HepG2 (cell line): ENCODE data around the gene GP2. TPM values are rescaled to one million over a fixed set of nuclear protein-coding genes. Genes with fewer than 3 reads are reported as not detected.
A peak's percentile ranks its signal among the peaks of the same experiment; 100 is the strongest.

Experiments used
- AGO1 ChIP-seq: fragments of 200-400 bp; formaldehyde crosslinking; IDR thresholded peaks from 2 replicates; pipeline ENCODE4 v1.6.1; 2017; ENCODE audit warnings: mild to moderate bottlenecking, low read depth, low read length, moderate library complexity; ENCODE audit not compliant: poor library complexity, severe bottlenecking
- ARHGAP35 ChIP-seq: sonication (generic); formaldehyde crosslinking; IDR thresholded peaks from 2 replicates; pipeline ENCODE4 v1.9.0; 2022; ENCODE audit warnings: mild to moderate bottlenecking, inconsistent platforms, moderate library complexity, missing genetic modification reagents, borderline replicate concordance
- FIP1L1 ChIP-seq: fragments of 200-400 bp; formaldehyde crosslinking; IDR thresholded peaks from 2 replicates; pipeline ENCODE4 v1.6.1; 2018; ENCODE audit warnings: low read depth, mild to moderate bottlenecking, low read length, moderate library complexity, borderline replicate concordance; ENCODE audit not compliant: insufficient read depth
- FOXK1 ChIP-seq: sonication (generic); formaldehyde crosslinking; IDR thresholded peaks from 2 replicates; pipeline ENCODE4 v1.4.0; 2020; ENCODE audit warnings: low read depth, missing genetic modification reagents, borderline replicate concordance
- HNRNPUL1 ChIP-seq: fragments of 200-400 bp; formaldehyde crosslinking; IDR thresholded peaks from 2 replicates; pipeline ENCODE4 v1.6.1; 2017; ENCODE audit warnings: low read depth, mild to moderate bottlenecking, low read length, moderate library complexity
- NCOA5 ChIP-seq: sonication (generic); formaldehyde crosslinking; IDR thresholded peaks from 2 replicates; pipeline ENCODE4 v1.4.0; 2020; ENCODE audit warnings: missing genetic modification reagents
- PRMT3 ChIP-seq: sonication (generic); formaldehyde crosslinking; IDR thresholded peaks from 2 replicates; pipeline ENCODE4 v1.8.1; 2022; ENCODE audit warnings: low read depth, mild to moderate bottlenecking, moderate library complexity, missing genetic modification reagents, borderline replicate concordance
- RFX5 ChIP-seq: IDR thresholded peaks from 2 replicates; pipeline ENCODE4 v1.6.1; 2011; ENCODE audit warnings: low read depth, low read length, improper control_type of control experiment
- RFXANK ChIP-seq: IDR thresholded peaks from 2 replicates; pipeline ENCODE4 v1.6.1; 2016
- SAFB2 ChIP-seq: sonication (generic); formaldehyde crosslinking; IDR thresholded peaks from 2 replicates; pipeline ENCODE4 v1.5.1; 2020; ENCODE audit warnings: missing genetic modification reagents, low read depth, mild to moderate bottlenecking, borderline replicate concordance
- SOX5 ChIP-seq: IDR thresholded peaks from 2 replicates; pipeline ENCODE4 v1.6.1; 2016; ENCODE audit warnings: borderline replicate concordance
- SSRP1 ChIP-seq: IDR thresholded peaks from 2 replicates; pipeline ENCODE4 v1.6.1; 2016; ENCODE audit warnings: control low read depth
- TP53 ChIP-seq: sonication (generic); formaldehyde crosslinking; conservative IDR thresholded peaks from 2 replicates; pipeline ENCODE4 v1.4.0; 2020; ENCODE audit warnings: missing genetic modification reagents
- ZFYVE20 ChIP-seq: sonication (generic); formaldehyde crosslinking; IDR thresholded peaks from 2 replicates; pipeline ENCODE4 v1.8.0; 2023; ENCODE audit warnings: low read depth, mild to moderate bottlenecking, moderate library complexity, missing genetic modification reagents, borderline replicate concordance
- ZNF180 ChIP-seq: sonication (generic); formaldehyde crosslinking; IDR thresholded peaks from 2 replicates; pipeline ENCODE4 v1.4.0; 2020; ENCODE audit warnings: low read depth, missing genetic modification reagents, borderline replicate concordance
- ZNF30 ChIP-seq: sonication (generic); formaldehyde crosslinking; IDR thresholded peaks from 2 replicates; pipeline ENCODE4 v1.5.0; 2020; ENCODE audit warnings: mild to moderate bottlenecking, missing genetic modification reagents
- ZNF510 ChIP-seq: sonication (generic); formaldehyde crosslinking; IDR thresholded peaks from 2 replicates; pipeline ENCODE4 v1.4.0; 2020; ENCODE audit warnings: low read depth, mild to moderate bottlenecking, missing genetic modification reagents
- ZNF546 ChIP-seq: sonication (generic); formaldehyde crosslinking; conservative IDR thresholded peaks from 2 replicates; pipeline ENCODE4 v1.8.1; 2023; ENCODE audit warnings: mild to moderate bottlenecking, missing genetic modification reagents
- ZNF552 ChIP-seq: sonication (generic); formaldehyde crosslinking; IDR thresholded peaks from 2 replicates; pipeline ENCODE4 v1.9.0; 2022; ENCODE audit warnings: missing genetic modification reagents, mild to moderate bottlenecking, borderline replicate concordance
- ZNF614 ChIP-seq: IDR thresholded peaks from 2 replicates; pipeline ENCODE4 v1.6.1; 2018; ENCODE audit warnings: missing biosample characterization, missing genetic modification reagents, inconsistent platforms, borderline replicate concordance
- ZNF737 ChIP-seq: sonication (generic); formaldehyde crosslinking; IDR thresholded peaks from 2 replicates; pipeline ENCODE4 v1.5.0; 2020; ENCODE audit warnings: missing genetic modification reagents, mild to moderate bottlenecking, borderline replicate concordance
- ZNF878 ChIP-seq: sonication (generic); formaldehyde crosslinking; IDR thresholded peaks from 2 replicates; pipeline ENCODE4 v1.8.1; 2023; ENCODE audit warnings: mild to moderate bottlenecking, missing genetic modification reagents, moderate library complexity
- polyA plus RNA-seq, 8 experiments: library from polyadenylated mRNA; depleted of rRNA in 3 of 8; stranded (reverse) in 7 of 8; unstranded in 1 of 8; fragments of >200 nt; fragmentation: Illumina TruSeq in 4 of 8; extraction: Trizol in 4 of 8; gene quantifications; 2 replicates each; pipeline versions ENCODE4 v1.2.1 to v1.2.3, GENCODE V29; 2011 to 2016; ENCODE audit warnings: low read depth in 4 of 8, missing spikeins in 1 of 8, mixed read lengths in 1 of 8; ENCODE audit not compliant: insufficient read depth in 1 of 8
- total RNA-seq, 5 experiments: library from RNA; depleted of rRNA; stranded (reverse); fragments of >200 nt; fragmentation: Illumina TruSeq; extraction: Trizol; gene quantifications; 2 replicates each; pipeline ENCODE4 v1.2.3, GENCODE V29; 2016; ENCODE audit warnings: low read depth in 1 of 5
- TF ChIP-seq, protein P1 (sequence below): IDR thresholded peaks from 2 replicates; pipeline ENCODE4 v1.6.1; 2016; ENCODE audit warnings: missing compliant biosample characterization, missing genetic modification reagents, borderline replicate concordance
- TF ChIP-seq, protein P2 (sequence below): IDR thresholded peaks from 2 replicates; pipeline ENCODE4 v1.6.1; 2016; ENCODE audit warnings: mild to moderate bottlenecking, missing biosample characterization, missing genetic modification reagents
- TF ChIP-seq, protein P3 (sequence below): IDR thresholded peaks from 2 replicates; pipeline ENCODE4 v1.6.1; 2016; ENCODE audit warnings: low read depth, borderline replicate concordance
- TF ChIP-seq, protein P4 (sequence below): IDR thresholded peaks from 2 replicates; pipeline ENCODE4 v1.6.1; 2012; ENCODE audit warnings: low read depth, low read length, improper control_type of control experiment
- TF ChIP-seq, protein P5 (sequence below): sonication (generic); formaldehyde crosslinking; IDR thresholded peaks from 2 replicates; pipeline ENCODE4 v1.5.1; 2020; ENCODE audit warnings: missing genetic modification reagents, mild to moderate bottlenecking, borderline replicate concordance

Gene GP2
- total and polyA plus RNA-seq, 2 of the 13 experiments (the other 11 are each of a cell fraction or from before 2014, with no cell fraction given), result 0.15 to 0.69 TPM

DNA sequence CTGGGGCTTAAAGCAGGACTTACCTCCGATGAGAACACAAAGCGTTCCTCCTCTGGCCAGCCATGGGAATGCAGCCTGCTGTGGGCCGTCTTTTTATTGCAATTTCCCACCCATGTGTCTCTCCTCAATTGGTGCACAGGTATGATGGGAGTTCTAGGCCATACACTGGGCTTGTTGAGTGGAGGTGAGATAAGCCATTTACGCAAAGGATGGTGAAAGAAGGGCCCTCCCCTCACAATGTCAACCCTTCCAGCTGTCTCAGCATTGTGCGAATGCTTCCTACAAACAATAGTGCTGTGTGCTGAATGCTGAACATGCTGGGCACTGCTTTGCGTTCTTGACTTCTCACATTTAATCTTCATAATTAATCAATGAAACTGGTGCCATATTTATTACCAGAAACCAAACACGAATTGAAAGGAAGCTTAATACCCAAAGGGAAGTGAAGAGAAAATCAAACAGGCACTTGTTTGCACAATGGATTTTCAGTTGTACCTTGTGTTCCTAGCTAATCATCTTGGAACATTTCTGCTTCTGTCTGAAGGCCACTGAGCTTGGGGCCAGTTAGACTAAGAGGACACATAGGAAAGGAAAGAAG is at the start of gene GP2 (continued):
- TF ChIP-seq ZNF552, result no peak; the same call in 1 of the 2 replicates
- TF ChIP-seq RFX5, result no peak
- no peak for TF ChIP-seq NCOA5 (CRISPR knock-in tag)
- no peak for TF ChIP-seq ZNF737 (CRISPR knock-in tag)
- TF ChIP-seq ZNF546 (CRISPR knock-in tag), result no peak
- TF ChIP-seq, protein P1, sequence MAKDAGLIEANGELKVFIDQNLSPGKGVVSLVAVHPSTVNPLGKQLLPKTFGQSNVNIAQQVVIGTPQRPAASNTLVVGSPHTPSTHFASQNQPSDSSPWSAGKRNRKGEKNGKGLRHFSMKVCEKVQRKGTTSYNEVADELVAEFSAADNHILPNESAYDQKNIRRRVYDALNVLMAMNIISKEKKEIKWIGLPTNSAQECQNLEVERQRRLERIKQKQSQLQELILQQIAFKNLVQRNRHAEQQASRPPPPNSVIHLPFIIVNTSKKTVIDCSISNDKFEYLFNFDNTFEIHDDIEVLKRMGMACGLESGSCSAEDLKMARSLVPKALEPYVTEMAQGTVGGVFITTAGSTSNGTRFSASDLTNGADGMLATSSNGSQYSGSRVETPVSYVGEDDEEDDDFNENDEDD (CRISPR knock-in tag), result no peak
- TF ChIP-seq, protein P2, sequence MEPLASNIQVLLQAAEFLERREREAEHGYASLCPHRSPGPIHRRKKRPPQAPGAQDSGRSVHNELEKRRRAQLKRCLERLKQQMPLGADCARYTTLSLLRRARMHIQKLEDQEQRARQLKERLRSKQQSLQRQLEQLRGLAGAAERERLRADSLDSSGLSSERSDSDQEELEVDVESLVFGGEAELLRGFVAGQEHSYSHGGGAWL (CRISPR knock-in tag), result no peak
- no peak for TF ChIP-seq PRMT3
- TF ChIP-seq ZFYVE20 (CRISPR knock-in tag), result no peak
- TF ChIP-seq ZNF180 (CRISPR knock-in tag), result no peak
- TF ChIP-seq AGO1, result no peak
- no peak for TF ChIP-seq ZNF614 (CRISPR knock-in tag)
- TF ChIP-seq, protein P3, sequence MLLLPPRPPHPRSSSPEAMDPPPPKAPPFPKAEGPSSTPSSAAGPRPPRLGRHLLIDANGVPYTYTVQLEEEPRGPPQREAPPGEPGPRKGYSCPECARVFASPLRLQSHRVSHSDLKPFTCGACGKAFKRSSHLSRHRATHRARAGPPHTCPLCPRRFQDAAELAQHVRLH (CRISPR knock-in tag), result no peak
- TF ChIP-seq FIP1L1, result no peak
- TF ChIP-seq ZNF878, result no peak
- TF ChIP-seq, protein P4, sequence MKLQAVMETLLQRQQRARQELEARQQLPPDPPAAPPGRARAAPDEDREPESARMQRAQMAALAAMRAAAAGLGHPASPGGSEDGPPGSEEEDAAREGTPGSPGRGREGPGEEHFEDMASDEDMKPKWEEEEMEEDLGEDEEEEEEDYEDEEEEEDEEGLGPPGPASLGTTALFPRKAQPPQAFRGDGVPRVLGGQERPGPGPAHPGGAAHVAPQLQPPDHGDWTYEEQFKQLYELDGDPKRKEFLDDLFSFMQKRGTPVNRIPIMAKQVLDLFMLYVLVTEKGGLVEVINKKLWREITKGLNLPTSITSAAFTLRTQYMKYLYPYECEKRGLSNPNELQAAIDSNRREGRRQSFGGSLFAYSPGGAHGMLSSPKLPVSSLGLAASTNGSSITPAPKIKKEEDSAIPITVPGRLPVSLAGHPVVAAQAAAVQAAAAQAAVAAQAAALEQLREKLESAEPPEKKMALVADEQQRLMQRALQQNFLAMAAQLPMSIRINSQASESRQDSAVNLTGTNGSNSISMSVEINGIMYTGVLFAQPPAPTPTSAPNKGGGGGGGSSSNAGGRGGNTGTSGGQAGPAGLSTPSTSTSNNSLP, result peak; percentile 46; the same call in 1 of the 2 replicates
- no peak for TF ChIP-seq ZNF30
- TF ChIP-seq ZNF510 (CRISPR knock-in tag), result 0 out of 2 replicates have a peak, but pooled peaks have one; percentile 64
- no peak for TF ChIP-seq SSRP1 (CRISPR knock-in tag)
- TF ChIP-seq RFXANK (CRISPR knock-in tag), result no peak
- no peak for TF ChIP-seq SOX5 (CRISPR knock-in tag)
- TF ChIP-seq HNRNPUL1, result no peak
- TF ChIP-seq SAFB2 (CRISPR knock-in tag), result no peak
- TF ChIP-seq TP53 (CRISPR knock-in tag), result no peak
- TF ChIP-seq FOXK1 (CRISPR knock-in tag), result no peak
- TF ChIP-seq, protein P5, sequence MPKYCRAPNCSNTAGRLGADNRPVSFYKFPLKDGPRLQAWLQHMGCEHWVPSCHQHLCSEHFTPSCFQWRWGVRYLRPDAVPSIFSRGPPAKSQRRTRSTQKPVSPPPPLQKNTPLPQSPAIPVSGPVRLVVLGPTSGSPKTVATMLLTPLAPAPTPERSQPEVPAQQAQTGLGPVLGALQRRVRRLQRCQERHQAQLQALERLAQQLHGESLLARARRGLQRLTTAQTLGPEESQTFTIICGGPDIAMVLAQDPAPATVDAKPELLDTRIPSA (CRISPR knock-in tag), result no peak
- no peak for TF ChIP-seq ARHGAP35 (CRISPR knock-in tag)
